GM21529 (cell line): ENCODE measurements around the gene CCSER1.
A peak's percentile ranks its signal among the peaks of the same experiment; 100 is the strongest.
"Not testable (repeated sequence)": the region's sequence is repeated elsewhere in the genome, so short reads cannot be mapped to it uniquely, and the experiment has no call there.

Experiments used
- ATAC-seq: cut with Tn5 transposase; IDR thresholded peaks from one replicate; pipeline ENCODE4 v1.9.1; 2021; ENCODE audit not compliant: unreplicated experiment

CCSER1 gene

DNA sequence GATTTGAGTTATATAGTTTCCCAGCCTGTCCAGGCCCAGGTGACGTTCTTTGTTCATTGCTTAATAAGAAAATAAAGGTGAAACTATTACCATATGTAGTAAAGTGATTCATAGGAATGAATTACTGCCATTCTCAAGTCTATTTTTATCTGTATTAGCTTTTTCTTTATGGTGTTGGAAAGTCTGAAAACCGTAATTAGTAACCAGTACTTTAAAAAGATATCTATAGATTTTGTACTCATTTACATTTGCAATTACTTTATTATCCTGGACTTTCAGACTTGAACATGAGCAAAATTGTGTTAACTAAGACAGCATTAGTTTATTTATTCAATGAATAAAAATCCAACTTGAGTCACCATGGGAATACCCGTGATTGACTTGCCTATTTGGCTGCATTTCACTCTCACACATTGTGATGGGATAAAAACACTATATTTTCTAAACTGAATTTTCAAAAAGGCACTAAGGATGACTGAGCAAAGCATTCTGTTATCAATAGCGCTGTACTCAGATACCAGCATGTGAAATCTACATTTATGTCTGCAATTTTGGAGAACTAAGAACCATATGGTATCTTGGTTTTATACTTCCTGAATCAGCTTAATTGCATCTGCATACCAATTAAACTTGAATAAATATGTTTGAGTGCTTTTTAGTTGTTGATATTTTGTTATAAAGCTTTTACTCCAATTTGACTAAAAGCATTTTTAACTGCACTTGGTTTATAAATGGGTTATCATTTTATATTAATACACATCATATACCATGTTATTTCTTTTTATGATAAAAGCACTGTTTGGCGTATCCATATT lies 154.6 kb downstream of the CCSER1 start:
- ATAC-seq = no peak

DNA sequence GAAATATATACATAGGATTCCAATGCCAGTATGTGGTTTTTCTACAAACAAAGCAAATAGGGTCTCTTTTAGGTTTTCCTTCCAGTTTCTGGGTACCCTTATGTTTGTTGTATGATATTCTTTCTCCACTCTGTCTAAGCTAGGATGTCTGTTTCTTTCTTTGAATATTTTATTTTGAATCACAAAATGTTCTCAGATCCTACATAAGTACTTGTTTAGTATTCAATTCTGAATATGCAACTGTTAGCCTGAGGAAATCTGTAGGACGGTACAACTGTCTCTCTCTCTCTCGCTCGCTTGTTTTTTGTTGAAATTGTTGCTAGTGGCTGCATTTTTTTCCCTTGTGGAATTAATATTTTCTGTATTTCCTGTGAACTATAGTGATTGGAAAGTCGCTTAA lies 163.2 kb downstream of the CCSER1 start:
- ATAC-seq = no peak

DNA sequence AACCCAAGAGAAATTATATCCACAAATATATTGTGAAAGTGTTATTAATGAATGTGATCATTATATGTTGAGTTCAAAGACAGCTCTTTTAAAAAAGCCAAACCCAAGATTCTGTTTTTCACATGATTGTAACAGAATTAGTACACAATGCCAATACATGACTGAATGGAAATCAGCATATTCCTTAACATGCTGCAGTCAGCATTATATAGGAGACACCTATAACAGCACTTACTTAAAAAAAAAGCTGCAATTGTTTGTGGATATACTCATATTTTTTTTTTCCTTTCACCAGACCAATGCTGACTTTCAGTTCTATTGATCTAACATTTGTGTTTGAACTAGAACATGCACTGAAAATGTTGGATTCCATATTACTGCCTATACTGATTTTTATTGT lies 165.2 kb downstream of the CCSER1 start:
- no peak for ATAC-seq

DNA sequence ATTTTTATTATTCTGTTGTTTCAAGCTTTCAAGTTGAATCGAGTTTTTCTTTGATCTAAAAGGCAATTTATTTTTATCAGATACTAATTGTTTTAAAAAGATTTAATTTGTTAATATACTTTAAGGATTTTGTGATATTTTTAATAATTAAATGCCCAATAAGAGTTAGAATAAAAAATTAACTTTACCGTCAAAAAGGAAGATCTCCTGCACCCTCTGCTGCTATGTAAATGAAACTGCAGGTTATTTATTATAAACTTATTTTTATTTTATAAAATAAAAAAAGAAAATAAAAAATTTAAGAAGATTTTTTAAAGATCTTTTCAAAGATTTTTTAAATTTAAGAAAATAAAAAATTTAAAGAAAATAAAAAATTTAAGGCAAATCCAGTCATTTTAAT lies 166.1 kb downstream of the CCSER1 start:
- no peak for ATAC-seq

DNA sequence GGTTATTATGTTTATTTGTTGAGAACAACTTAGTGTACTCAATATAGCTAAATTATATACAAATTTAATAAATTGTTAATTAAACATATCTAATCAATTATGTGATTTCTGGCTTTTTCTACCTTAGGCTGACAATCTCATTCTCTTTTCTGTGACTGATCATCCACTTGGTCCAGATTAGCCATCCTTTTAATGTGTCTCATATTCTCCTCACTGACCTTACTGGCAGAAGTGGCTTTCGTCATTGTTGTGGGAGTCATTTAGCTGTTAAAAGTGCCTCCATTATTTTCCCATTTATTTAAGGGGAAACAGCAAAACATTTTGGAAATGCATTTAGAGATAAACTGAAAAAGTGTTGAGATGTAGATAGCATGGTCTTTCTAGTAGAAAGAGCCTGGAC lies 172.2 kb downstream of the CCSER1 start:
- ATAC-seq = no peak

DNA sequence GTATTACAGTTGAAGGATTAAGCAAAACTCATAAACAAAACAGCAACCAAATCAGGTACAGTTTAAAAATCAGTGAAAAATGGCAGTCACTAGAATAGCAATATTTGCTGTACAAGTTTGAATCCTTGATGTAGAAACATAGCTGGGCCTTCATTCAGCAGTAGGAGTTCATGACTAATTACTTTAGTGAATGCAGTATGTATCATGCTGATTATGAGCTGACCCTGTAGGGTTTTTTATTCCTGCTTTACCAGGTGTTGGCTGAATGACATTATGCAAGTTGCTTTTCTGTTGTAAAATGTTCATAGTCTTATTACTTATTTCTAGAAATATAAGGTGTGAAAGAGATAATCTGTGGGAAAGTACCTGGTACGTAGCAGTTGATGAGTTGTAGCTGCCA lies 179.6 kb downstream of the CCSER1 start:
- ATAC-seq = no peak

DNA sequence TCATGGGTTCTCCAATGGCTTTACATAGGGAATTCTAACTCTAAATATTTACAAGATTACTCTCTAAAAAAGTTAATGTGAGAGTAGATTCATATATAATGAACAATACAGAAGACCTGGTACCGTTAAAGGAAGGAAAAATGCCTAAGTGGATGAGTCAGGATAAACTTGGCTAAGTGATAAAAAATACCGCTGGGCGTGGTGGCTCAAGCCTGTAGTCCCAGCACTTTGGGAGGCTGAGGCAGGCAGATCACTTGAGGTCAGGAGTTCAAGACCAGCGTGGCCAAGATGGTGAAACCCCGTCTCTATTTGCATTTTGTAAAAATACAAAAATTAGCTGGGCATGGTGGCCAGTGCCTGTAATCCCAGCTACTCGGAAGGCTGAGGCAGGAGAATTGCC lies 189.9 kb downstream of the CCSER1 start:
- ATAC-seq = not testable (repeated sequence)

DNA sequence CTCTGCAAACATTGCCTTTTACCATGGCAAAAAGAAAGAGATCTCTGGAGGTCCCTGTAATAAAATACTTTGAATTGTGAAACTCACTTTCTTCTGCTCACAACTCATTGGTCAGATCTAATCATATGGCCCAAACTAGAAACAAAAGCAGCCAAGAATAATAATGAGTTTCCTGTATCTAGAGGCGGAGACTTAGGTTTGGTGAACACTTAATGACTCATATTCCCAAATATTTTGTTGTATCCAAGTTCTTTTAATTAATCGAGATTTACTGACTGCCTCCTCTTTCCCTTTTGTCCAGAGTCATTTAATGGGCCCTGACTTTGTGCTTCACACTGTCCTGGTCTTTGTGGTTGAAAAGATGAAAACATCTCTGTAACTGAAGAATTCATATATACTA lies 190.6 kb downstream of the CCSER1 start:
- no peak for ATAC-seq

DNA sequence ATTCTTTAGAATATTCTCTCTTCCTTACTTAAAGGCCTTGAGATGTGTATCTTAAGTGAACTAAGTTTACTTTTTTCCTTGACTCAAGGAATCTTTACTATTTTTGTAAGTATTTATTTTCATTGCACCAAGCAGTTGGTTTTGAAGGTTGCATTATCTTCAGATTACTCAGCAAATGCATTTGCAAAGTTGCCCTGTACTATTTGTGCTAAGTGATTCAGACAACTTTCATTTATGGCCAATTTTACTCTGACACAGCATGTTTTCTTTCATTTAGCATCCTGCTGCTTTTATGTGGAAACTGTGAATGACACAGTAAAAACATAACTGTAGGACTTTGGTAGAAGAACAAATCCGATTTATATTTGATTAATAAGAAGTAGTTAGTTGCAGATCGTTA lies 191.0 kb downstream of the CCSER1 start:
- no peak for ATAC-seq

DNA sequence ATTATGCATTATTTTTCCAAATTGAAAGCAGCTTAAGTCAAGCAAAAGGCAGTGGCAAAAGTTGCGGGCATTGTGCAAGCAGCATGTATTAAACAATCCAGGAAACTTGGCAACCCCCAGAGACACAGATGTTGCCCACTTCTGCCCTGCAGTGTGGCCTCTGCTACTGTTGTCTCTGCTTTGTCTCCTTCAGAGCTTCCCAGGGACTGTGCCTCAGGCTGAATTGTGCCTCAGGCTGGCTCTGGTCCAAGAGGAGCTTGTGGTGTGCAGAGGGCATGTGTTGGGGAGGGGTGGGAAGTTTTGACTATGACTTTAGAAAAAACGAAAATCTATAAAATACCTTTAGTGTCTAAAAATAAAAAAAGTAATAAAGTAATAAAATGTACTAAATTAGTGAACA lies 201.4 kb downstream of the CCSER1 start:
- ATAC-seq = no peak

DNA sequence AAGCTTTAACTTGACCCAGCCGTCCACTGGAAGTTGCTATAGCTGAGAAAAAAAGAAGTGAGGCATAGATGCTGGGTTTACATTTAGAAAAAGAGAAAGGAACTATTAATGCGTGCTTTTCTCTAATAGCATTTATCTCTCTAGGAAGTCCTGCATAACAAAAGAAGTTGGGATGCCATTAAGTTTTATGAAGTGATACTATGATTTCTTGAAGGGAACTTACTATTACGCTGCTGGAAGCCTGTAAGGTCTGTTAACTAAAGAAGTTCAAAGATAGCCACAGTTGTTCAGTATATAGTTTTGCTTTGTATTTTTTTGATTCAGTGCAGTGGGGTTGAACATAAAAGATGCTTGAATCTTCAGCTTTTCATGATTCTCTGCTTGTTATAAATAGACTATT lies 203.4 kb downstream of the CCSER1 start:
- ATAC-seq = no peak

DNA sequence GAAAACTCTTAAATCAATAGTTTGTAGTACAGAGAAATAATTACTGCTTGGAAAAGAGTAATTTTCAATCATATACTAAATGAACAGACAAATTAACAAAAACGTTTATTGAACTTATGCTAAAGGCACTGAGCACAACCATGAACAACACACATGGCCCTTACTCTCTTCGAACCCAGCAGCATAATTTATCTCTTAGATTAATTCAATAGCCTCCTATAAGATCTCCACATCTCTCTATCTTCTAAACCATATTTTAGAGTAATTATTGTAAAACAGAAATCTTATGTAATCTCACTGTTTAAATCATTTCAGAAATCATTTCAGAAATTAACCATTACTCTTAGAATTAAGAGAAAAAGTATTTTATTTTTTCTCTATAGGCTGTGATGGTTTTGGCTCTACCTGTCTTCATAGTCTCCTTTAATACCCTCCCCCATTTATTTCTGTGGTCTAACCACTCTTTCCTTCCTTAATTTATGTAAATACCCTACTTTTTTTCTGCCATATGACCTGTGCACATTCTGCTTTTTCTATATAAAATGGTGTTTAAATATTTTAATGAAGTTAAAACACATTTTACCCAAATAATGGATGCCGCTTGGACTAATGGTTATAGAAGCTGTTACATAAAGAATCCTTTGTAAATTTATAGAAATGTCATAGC lies 218.5 kb downstream of the CCSER1 start:
- no peak for ATAC-seq

DNA sequence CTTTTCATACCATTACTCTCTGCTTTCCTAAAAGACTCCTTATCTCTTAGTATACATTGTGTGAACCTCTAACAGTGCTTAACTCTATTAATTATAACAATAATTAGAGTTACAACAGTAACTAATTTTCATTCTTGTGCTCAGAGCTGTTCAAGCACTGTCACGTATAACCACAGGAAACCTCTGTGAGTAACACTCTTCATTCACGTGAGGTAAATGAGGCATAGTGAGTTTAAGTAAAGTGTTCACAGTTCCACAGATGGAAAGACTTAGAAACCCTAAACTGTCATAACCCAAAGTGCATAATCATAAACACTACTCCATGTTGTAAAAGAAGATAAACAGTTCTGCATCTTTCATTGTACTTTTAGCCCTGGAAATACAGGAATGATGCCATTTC lies 222.4 kb downstream of the CCSER1 start:
- ATAC-seq = no peak

DNA sequence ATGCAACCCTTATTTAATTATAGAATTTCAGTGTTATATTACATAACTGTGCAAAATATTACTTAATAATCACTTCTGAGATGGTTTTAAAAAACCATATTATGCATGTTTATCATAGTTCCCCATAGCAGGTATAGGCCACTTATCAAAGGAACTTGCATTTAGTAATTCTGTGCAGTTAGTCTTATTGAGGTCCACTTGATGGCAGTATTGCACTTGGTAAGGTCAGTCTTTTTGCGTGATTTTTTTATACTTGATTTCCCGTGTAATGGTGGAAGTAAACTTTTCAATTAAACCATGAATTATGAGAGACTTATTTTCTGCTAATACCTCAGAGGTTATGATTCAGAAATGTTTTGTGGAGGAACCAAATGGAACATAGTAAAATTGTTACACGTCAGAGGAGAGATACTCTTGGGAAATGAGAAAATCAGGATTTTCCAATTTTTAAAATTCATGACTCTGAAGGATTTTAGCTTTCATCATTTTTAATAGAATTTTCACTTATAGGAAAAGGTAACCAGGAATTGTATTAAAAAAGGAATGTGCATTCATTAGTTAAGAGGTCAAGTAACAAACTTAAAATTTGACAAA lies 230.0 kb downstream of the CCSER1 start:
- ATAC-seq = no peak

DNA sequence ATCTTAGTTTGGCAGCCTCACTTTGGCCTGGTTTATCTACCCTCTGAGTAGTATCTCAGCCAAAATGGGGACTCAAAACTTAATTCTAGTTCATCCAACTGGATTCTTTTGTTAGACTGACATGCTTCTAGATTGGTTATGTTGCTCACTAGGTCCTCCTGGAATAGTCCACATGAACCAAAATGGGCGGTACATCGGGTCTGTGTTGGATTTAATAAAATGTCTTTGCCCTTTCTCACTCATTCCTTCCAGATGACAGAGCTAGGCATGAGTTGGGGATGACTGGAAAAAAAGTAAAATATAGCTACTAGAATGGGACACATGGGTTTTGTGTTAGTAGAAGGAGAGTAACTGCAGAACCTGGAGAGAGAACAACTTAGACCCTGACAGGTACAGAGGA lies 247.9 kb downstream of the CCSER1 start:
- no peak for ATAC-seq

DNA sequence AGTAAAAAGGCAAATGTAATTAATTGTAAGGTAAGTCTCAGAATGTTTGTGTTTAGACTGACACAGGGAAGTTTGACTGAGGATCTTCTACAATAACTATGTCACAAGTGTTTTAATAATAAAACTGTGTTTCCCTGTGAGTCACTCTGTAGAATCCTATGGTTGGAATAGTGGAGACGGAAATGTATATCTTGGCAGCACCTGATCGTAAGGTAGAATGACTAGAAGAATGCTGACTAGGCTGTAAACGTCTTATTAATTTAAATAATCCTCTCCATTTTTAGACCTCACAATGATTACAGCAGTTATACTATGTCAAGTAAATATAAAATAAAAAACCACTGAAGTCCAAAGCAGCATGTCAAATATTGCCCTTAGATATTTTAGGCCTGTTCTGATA lies 266.0 kb downstream of the CCSER1 start:
- ATAC-seq = no peak

DNA sequence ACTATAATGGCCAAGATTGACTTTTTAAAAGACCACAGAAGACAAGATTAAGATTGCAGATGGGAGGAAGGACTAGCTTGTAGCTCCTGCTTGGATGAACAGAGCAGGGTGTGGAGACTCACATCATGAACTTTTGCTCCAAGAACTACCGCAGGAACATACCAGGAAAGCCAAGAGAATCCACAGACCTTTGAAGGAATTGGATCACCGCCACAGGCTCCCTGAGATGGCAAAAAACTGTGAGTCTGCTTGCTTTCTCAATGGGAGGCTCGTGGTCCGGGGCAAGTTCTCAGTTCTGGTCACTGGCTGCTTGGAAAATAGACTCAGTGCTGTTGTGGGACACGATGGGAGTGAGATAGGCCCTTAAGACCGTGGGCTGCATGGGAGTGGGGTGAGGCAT lies 276.6 kb downstream of the CCSER1 start:
- ATAC-seq = no peak

DNA sequence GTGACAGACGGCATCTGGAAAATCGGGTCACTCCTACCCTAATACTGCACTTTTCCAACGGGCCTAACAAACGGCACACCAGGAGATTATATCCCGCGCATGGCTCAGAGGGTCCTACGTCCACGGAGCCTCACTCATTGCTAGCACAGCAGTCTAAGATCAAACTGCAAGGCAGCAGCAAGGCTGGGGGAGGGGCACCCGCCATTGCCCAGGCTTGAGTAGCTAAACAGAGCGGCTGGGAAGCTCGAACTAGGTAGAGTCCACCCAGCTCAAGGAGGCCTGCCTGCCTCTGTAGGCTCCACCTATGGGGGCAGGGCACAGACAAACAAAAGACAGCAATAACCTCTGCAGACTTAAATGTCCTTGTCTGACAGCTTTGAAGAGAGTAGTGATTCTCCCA lies 280.7 kb downstream of the CCSER1 start:
- not testable (repeated sequence) for ATAC-seq

DNA sequence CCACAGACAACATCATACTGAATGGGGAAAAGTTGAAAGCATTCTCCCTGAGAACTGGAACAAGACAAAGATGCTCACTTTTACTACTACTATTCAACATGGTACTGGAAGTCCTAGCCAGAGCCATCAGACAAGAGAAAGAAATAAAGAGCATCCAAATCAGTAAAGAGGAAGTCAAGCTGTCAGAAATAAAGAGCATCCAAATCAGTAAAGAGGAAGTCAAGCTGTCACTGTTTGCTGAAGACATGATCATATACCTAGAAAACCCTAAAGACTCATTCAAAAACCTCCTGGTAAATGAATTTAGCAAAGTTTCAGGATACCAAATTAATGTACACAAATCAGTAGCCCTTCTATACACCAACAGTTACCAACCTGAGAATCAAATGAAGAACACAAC lies 285.6 kb downstream of the CCSER1 start:
- ATAC-seq = not testable (repeated sequence)

DNA sequence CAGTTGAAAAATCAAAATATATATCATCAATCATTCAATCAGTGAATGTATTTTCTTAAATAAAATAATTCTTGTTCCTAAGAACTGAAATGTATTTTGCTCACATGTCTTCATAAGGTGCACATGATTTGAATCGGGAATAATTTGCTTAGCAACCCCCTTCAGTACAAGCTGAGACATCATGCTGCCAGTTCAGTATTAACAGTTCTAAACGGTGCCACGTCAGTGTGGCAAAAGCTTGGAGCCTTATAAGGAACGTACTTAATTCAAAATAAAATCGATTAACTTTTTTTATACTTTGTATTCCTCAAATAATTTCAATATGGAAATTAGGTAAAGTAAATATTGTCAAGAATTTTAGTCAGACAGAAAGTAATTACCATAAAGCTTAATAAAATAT lies 287.9 kb downstream of the CCSER1 start:
- ATAC-seq = no peak

DNA sequence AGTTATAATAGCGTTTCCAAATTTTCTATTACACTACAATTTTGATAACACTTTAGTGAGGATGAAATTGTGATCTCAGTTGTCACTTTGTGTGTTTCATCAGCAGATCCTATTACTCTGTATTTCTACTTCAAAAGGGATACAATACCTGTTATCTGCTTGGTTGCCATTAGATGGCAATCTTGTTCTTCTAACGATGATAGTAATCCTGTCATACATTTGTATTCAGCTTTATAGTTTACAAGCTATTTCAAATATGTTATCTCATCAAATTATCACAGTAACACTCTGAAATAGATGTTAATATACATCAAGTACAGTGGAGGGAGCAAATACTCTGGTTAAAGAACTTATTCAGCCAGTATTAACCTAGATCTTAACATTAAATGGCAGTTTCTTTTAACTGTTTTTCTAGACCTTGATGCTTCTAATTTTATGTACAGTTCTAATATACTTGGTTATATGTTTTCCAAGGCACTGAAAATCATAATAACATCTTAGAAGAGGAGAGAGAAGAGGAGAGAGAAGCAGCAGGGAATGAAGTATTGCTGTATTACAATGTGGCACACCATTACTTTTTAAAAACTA lies 292.0 kb downstream of the CCSER1 start:
- ATAC-seq = peak; percentile 93

DNA sequence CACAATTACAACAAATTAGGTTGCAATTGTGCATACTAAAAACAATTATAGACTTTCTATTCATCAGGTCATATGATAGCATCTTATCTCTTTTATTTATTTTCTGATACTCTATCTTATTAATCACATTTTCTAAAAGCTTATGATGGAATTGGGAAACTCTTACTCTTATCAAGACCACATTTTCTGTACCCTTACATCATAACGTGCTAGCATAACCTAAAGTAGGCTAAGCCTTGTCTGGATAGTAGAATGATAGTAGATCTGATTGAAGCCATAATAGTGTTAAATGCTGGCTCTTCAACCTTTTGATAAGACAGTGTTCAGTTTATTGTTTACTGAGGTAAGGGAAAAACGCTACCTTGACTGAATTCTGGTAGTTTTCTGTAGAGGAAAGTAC lies 294.0 kb downstream of the CCSER1 start:
- no peak for ATAC-seq
